Parathyroid adenoma (tissue), 2 donors: ENCODE results near the gene ITPKB.

Source experiments
- H2AFZ ChIP-seq: fragments of 300-600 bp; sonication (generic); one replicate; pipeline ENCODE4 v1.7.0; 2017; ENCODE audit warnings: antibody characterized with exemption, mild to moderate bottlenecking
- H3K27ac ChIP-seq: fragments of 300-600 bp; sonication (generic); one replicate; pipeline ENCODE4 v1.7.0; 2017
- H3K27me3 ChIP-seq: fragments of 300-600 bp; sonication (generic); one replicate; pipeline ENCODE4 v1.7.0; 2017; ENCODE audit warnings: low read length; ENCODE audit not compliant: control insufficient read depth, insufficient read depth
- H3K36me3 ChIP-seq: fragments of 300-600 bp; sonication (generic); one replicate; pipeline ENCODE4 v1.7.0; 2017; ENCODE audit warnings: low read length; ENCODE audit not compliant: control insufficient read depth, insufficient read depth
- H3K4me1 ChIP-seq: fragments of 300-600 bp; sonication (generic); one replicate; pipeline ENCODE4 v1.7.0; 2017; ENCODE audit warnings: control low read depth
- H3K4me2 ChIP-seq: fragments of 300-600 bp; sonication (generic); one replicate; pipeline ENCODE4 v1.7.0; 2017; ENCODE audit warnings: low read length
- H3K4me3 ChIP-seq: fragments of 300-600 bp; sonication (generic); one replicate; pipeline ENCODE4 v1.7.0; 2017; ENCODE audit warnings: low read depth, low read length
- H3K79me2 ChIP-seq: fragments of 300-600 bp; sonication (generic); one replicate; pipeline ENCODE4 v1.7.0; 2017; ENCODE audit warnings: control low read depth
- H3K9ac ChIP-seq: fragments of 300-600 bp; sonication (generic); one replicate; pipeline ENCODE4 v1.7.0; 2017; ENCODE audit warnings: mild to moderate bottlenecking
- H3K9me3 ChIP-seq: fragments of 300-600 bp; sonication (generic); one replicate; pipeline ENCODE4 v1.7.0; 2017; ENCODE audit warnings: low read length; ENCODE audit not compliant: control insufficient read depth
- CTCF ChIP-seq: fragments of 300-600 bp; sonication (generic); IDR thresholded peaks from one replicate; pipeline ENCODE4 v1.7.0; 2017; ENCODE audit warnings: antibody characterized with exemption, mild to moderate bottlenecking
- donor health status: primary hyperparathyroidism.

ITPKB gene

GRCh38 chr1:226685196-226685820 is 53.8 kb downstream of the ITPKB start:
- H3K36me3 ChIP-seq, result no peaks in the 10 kb centered on the region
- no peaks in the 10 kb centered on the region for H3K4me1 ChIP-seq
- H3K27ac ChIP-seq, result no peak overlapping the region
- no peak overlapping the region for H3K4me3 ChIP-seq
- no peaks in the 10 kb centered on the region for H3K79me2 ChIP-seq
- no peak for TF ChIP-seq CTCF
- no peak overlapping the region for H3K4me2 ChIP-seq
- H3K27me3 ChIP-seq, result no peaks in the 10 kb centered on the region
- no peaks in the 10 kb centered on the region for H3K9me3 ChIP-seq
- no peak overlapping the region for H3K9ac ChIP-seq
- no peak overlapping the region for H2AFZ ChIP-seq

GRCh38 chr1:226684026-226684425 is 55.1 kb downstream of the ITPKB start:
- no peaks in the 10 kb centered on the region for H3K4me1 ChIP-seq
- no peak overlapping the region for H3K27ac ChIP-seq
- H3K4me3 ChIP-seq, result no peak overlapping the region
- no peak for TF ChIP-seq CTCF
- no peaks in the 10 kb centered on the region for H3K36me3 ChIP-seq
- H3K4me2 ChIP-seq, result no peak overlapping the region
- no peak overlapping the region for H2AFZ ChIP-seq
- H3K9me3 ChIP-seq, result no peaks in the 10 kb centered on the region
- H3K9ac ChIP-seq, result no peak overlapping the region
- H3K27me3 ChIP-seq, result no peaks in the 10 kb centered on the region
- H3K79me2 ChIP-seq, result no peaks in the 10 kb centered on the region

GRCh38 chr1:226682871-226683814 is 55.9 kb downstream of the ITPKB start:
- Histone ChIP-seq H3K4me3 (no peak overlapping the region), H3K36me3 (no peaks in the 10 kb centered on the region), H3K27ac (no peak overlapping the region), H3K27me3 (no peaks in the 10 kb centered on the region), H3K9me3 (no peaks in the 10 kb centered on the region), H3K4me1 (no peaks in the 10 kb centered on the region), H3K79me2 (no peaks in the 10 kb centered on the region), H3K9ac (no peak overlapping the region), H2AFZ (no peak overlapping the region), H3K4me2 (no peak overlapping the region)
- no peak for TF ChIP-seq CTCF

- H3K4me1 ChIP-seq, result peaks cover 2% of the 10 kb centered on the region
- H3K79me2 ChIP-seq, result no peaks in the 10 kb centered on the region
- no peaks in the 10 kb centered on the region for H3K9me3 ChIP-seq
- H3K36me3 ChIP-seq, result no peaks in the 10 kb centered on the region
- H3K4me2 ChIP-seq, result no peak overlapping the region
- TF ChIP-seq CTCF, result no peak
- H3K27me3 ChIP-seq, result no peaks in the 10 kb centered on the region
- H3K27ac ChIP-seq, result no peak overlapping the region
- H3K4me3 ChIP-seq, result no peak overlapping the region
- no peak overlapping the region for H3K9ac ChIP-seq
- no peak overlapping the region for H2AFZ ChIP-seq
Observed at GRCh38 chr1:226681652-226682493, 57.2 kb downstream of the ITPKB start.
